Ectodermal cell (in vitro differentiated cells): ENCODE data around the gene DYNC1H1.

ENCODE experiments used
- H3K27ac ChIP-seq: 2 replicates; pipeline ENCODE4 v1.7.0; 2013; ENCODE audit warnings: mild to moderate bottlenecking, low read depth, low read length; ENCODE audit not compliant: insufficient read depth, poor library complexity, severe bottlenecking
- H3K27me3 ChIP-seq: 2 replicates; pipeline ENCODE4 v1.7.0; 2013; ENCODE audit warnings: mild to moderate bottlenecking, low read length; ENCODE audit not compliant: insufficient read depth, control insufficient read depth, poor library complexity, severe bottlenecking
- H3K36me3 ChIP-seq: one replicate; pipeline ENCODE4 v1.7.0; 2013; ENCODE audit warnings: low read length; ENCODE audit not compliant: control insufficient read depth, insufficient read depth
- H3K4me1 ChIP-seq: one replicate; pipeline ENCODE4 v1.7.0; 2013; ENCODE audit warnings: low read length; ENCODE audit not compliant: control insufficient read depth, insufficient read depth
- H3K4me3 ChIP-seq: 2 replicates; pipeline ENCODE4 v1.7.0; 2013; ENCODE audit warnings: low read depth, low read length, control low read depth; ENCODE audit not compliant: insufficient read depth
- H3K9me3 ChIP-seq: 2 replicates; pipeline ENCODE4 v1.7.0; 2013; ENCODE audit warnings: mild to moderate bottlenecking, low read length, moderate library complexity; ENCODE audit not compliant: control insufficient read depth
- WGBS, 2 experiments: methylation state at CpG; one replicate each; pipeline ENCODE4 v1.1.7; 2013; ENCODE audit warnings: missing lambda C conversion rate in 2 of 2; 5-methylcytosine and 5-hydroxymethylcytosine counted together

The DYNC1H1 gene

DNA sequence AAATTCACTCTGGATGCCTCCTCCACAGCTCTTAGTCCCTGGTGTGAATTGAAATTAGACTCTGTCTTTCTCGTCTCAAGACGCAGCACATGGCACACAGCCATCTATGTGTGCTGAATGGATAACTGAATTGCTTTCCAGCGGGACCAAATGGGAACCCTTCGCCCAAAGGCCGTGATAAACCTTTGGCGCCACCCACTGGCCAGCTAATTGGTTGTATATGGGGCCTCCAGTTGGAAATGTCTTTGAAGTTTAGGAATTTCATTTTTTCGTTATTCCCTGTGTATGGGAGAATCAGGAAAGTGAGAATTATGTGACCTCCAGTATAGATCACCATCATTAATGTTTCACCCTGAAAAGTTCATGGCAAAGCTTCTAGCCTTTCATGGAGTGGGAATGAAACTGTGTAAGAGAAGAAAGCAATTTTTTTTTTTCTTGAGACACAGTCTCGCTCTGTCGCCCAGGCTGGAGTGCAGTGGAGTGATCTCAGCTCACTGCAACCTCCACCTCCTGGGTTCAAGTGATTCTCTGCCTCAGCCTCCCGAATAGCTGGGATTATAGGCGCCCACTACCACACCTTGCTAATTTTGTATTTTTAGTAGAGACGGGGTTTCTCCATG is 132.3 kb downstream of the DYNC1H1 start:
- H3K4me3 ChIP-seq, result no peak overlapping the region
- 41 to 47% methylated on average over 12 of the region's 12 CpGs for WGBS, 2 experiments
- H3K27ac ChIP-seq, result no peak overlapping the region
- H3K27me3 ChIP-seq, result no peaks in the 10 kb centered on the region
- H3K36me3 ChIP-seq, result no peaks in the 10 kb centered on the region
- no peaks in the 10 kb centered on the region for H3K4me1 ChIP-seq
- no peaks in the 10 kb centered on the region for H3K9me3 ChIP-seq

DNA sequence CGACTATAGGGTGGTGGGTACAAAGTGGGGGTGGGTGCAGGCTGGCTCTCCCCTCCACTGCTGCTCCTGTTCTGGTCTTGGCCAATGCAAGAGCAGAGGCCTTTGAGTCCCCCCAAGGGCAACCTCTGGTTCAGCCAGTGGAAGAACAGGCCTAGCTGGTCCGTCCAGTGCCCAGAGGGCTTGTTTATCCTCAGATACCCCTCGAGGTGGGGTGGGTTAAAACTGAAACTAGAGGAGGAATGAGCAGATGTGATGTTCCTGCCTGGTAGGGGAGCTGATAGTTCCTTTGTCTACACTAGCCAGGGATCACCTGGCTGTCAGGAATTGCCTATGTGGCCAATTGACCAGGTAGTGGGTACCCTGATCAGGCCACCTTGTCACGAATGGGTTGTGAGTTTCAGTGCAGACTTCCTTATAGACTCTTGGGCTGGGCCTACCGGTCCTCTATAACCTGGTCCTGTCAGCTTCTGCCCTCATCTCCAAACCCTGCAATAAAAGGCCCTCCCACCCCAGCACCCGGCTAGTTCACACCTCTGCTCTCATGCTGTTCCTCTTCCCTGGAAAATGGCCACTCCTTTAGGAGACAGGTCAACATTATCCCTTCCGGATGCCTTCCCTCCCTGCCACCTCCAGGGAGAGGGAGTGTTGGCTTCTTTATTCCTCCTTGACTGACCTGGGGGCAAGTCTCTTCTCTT is 133.2 kb downstream of the DYNC1H1 start:
- Histone ChIP-seq H3K36me3 (no peaks in the 10 kb centered on the region), H3K4me1 (no peaks in the 10 kb centered on the region), H3K4me3 (no peak overlapping the region), H3K27me3 (no peaks in the 10 kb centered on the region), H3K27ac (no peak overlapping the region), H3K9me3 (no peaks in the 10 kb centered on the region)
- 73 to 76% methylated on average over 7 of the region's 7 CpGs for WGBS, 2 experiments

DNA sequence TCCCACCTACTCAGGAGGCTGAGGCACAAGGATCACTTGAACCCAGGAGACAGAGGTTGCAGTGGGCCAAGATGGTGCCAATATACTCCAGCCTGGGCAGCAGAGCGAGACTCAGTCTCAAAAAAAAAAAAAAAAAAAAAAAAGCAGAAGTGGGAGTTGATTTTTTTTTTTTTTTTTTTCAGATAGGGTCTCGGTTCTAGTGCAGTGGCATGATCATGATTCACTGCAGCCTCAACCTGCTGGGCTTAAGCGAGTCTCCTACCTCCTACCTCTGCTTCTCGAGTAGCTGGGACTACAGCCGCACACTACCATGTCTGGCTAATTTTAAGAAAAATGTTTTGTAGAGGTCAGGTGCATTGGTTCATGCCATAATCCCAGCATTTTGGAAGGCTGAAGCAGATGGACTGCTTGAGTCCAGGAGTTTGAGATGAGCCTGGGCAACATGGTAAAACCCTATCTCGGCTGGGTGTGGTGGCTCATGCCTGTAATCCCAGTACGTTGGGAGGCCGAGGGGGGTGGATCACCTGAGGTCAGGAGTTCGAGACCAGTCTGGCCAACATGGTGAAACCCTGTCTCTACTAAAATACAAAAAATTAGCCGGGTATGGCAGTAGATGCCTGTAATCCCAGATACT is 138.8 kb downstream of the DYNC1H1 start:
- Histone ChIP-seq H3K4me3 (no peak overlapping the region), H3K9me3 (no peaks in the 10 kb centered on the region)
- WGBS, 2 experiments, result 92 to 97% methylated on average over 10 of the region's 10 CpGs

DNA sequence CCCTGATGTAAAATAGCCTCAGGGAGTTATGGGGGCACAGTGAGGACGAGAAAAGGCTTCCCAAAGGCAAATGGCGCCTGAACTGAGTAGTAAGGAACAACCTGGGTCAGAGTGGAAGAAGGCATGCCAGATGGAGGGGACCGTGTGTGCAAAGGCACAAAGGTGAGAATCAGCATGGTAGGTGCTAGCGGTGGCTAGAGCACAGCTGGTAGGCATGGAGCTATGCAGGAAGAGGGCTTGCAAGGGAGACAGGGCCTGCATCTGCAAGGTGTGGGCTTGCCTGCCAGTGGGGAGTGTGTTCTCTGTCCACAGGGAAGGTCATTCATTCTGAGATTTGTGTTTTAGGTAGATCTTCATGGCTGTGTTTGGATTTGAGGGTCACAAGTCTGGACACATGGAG is 141.0 kb downstream of the DYNC1H1 start:
- Histone ChIP-seq H3K9me3 (no peaks in the 10 kb centered on the region), H3K4me3 (no peak overlapping the region), H3K36me3 (no peaks in the 10 kb centered on the region), H3K27me3 (no peaks in the 10 kb centered on the region), H3K27ac (no peak overlapping the region), H3K4me1 (no peaks in the 10 kb centered on the region)
- WGBS, 2 experiments, result 92 to 93% methylated on average over 4 of the region's 4 CpGs

More for the DNA sequence above, 138.8 kb downstream of the DYNC1H1 start:
- no peaks in the 10 kb centered on the region for H3K27me3 ChIP-seq
- H3K27ac ChIP-seq, result no peak overlapping the region
- no peaks in the 10 kb centered on the region for H3K4me1 ChIP-seq
- H3K36me3 ChIP-seq, result no peaks in the 10 kb centered on the region
